ENCODE results near the gene IPO4. TPM values are rescaled to one million over a fixed set of nuclear protein-coding genes. Genes with fewer than 3 reads are reported as not detected.

IPO4 gene
- polyA plus RNA-seq, 5 donors = 20.2 to 37.0 (median 24.5) TPM

DNA sequence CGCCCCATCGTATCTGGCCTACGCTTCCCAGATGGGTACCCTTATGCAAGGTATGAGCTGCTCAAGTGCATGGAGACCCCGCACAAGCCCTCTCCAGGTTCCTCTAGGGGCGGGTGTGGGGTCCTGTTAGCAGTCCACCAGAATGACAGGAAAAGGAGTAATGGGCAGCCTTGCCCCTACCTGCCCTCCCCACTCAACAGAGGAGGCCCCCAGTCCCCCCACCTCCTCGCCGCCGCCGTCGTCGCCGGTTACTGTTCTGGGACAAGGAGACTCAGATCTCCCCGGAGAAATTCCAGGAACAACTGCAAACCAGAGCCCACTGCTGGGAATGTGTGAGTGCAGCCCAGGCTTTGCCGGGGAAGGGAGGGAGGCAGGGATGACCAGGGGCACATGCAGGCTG is 10.7 kb downstream of the IPO4 start:
- DNase-seq = no peak

DNA sequence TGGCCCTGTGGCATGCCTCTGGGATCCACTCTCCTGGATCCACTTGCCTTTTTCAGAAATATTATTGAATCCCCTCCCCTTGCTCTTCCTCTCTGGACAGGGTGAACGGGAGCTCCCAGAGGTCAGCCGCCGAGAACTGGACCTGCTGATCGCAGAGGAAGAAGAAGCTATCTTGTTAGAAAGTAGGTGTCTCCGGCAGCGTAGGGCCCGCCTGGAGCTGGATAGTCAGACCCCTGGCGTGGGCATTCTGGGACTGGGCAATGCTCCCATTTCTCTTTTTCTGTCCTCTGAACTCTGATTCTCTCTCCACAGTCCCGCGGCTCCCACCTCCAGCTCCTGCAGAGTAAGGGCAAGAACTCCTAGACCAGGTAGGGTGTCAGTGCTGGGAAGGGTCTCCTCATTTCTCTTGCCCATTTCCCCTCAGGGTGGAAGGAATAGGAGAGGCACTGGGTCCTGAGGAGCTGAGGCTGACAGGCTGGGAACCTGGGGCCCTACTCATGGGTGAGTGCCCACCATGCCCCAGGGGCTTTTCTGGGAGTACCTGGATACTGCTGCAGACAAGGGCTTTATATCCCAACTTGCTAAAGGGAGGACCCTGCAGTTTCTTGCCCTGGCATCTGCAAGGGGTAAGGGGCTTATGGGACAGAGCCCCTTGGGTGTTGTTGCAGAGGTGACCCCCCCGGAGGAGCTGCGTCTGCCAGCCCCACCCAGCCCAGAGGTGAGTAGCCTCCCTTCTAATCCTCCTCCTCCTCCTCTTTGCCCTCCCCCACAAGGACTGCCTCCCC is 11.4 kb downstream of the IPO4 start:
- no peak for DNase-seq

DNA sequence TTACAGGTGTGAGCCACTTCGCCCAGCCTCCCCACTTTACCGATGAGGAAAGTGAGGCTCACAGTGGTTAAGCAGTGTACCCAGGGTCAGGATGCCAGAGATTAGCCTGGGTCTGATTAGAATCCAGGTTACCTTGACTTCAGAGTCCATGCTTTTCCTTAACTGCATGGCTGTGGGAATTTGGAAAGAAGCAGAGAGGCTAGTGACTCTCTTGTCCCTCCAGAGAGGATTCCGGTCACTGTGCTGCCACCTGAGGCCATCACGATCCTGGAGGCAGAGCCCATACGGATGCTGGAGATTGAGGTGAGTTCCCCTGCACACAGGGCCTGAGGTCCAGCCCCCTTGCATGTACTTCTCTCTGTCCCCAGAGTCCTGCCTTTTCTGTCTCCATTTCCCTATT is 12.0 kb downstream of the IPO4 start:
- DNase-seq = no peak

DNA sequence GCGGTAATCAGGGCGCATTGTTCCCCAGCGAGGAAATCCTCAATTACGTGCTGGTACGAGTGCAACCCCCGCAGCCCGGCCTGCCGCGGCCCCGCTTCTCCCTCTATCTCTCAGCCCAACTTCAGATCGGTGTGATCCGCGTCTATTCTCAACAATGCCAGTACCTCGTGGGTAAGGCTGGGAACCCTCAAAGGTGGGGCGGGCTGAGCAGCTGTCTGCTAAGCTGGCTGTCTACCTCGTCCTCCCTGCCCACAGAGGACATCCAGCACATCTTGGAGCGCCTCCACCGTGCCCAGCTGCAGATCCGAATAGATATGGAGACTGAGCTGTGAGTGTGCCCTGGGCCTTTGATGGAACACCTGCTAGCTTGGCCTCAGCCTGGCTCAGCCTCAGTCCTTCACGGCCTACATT is 15.7 kb downstream of the IPO4 start:
- no peak for DNase-seq

DNA sequence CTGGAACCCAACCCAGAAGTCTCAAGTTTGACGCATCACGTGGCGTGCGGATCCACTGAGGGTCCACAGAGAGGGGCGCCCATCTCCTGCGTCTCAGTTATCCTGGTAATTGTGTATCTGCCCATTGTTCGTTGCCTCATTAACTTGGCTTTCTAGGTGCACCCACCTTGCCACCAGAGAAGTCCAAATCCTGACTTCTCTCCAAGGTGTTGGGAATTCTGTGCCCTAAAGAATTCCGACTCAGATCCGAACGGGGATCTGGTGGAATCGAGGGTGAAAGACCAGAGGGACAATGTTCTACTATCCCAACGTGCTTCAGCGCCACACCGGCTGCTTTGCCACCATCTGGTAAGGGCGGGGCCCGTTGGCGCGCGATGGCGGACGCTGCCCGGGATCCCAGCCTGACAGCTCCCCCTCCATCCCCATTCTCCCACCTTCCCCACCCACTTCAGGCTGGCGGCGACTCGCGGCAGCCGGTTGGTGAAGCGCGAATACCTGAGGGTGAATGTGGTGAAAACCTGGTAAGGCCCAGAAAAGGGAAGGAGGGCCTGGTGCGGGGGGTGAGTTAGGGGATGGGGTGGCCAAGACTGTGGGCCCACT is 16.3 kb downstream of the IPO4 start:
- no peak for DNase-seq

DNA sequence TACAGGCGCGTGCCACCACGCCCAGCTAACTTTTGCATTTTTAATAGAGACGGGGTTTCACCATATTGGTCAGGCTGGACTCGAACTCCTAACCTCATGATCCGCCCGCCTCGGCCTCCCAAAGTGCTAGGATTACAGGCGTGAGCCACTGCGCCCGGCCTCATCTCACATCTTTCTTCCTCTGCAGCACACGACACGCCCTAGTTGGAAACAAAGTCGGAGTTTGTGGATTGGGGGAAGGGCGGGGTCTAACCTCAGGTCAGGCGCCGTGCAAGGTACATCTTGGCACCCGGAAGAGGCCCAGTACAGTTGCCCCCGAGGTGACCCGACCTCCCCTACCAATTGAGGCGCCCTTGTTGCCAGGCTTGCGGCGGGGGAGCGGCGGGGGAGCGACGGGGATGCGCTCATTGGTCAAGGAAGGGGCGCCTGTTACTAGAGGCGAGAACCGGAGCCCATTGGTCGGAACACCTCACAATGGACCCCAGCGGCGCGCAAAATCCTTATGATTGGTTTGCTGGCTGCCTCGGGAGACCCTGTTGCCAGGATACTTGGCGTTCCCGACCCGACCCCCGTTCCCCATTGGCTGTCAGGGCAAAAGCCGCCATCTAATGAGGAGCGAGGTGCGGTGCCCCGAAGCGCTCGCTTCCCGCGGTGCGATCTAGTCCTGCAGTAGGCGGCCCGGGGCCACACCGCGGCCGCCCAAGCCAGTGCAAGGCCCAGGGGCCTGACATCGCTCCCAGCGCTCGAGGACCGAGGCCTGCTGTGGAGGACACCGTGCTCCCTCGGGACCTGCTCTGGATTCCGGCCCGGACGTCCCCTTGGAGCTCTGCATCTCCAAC is 17.0 kb downstream of the IPO4 start, which contains the start of gene REC8:
TSS of gene REC8 (plus strand) at position 659 of the 839 bp plus-strand sequence. CDS start 473 bp downstream, outside the sequence.
- peak; percentile 85 for DNase-seq

DNA sequence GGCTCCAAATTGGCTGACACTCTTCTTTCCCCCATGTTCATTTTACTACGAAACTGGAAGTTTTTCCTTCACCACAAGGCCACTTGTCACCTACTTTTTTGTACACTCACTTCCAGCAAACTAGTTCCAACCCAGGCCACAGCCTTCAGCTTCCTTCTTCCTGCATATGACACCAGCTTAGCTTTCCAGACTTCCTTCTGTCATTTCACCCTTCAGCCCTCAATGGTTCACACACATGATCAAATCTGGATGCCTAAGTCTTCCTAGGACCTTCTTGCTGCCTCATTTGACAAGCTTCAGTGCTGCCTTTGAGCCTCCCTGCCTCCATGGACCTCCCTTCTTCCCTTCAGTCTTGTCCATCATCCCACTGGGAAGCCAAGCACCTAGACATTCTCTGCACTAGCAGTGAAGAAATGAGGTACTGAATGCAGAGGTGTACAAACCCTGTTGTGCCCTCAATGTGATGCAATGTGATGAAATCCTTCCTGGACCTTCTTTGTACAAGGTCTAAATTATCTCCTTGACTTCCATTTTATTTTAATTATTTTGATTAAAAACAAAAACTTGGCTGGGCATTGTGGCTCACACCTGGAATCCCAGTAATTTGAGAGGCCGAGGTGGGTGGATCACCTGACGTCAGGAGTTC is 21.0 kb downstream of the IPO4 start:
- DNase-seq = no peak

DNA sequence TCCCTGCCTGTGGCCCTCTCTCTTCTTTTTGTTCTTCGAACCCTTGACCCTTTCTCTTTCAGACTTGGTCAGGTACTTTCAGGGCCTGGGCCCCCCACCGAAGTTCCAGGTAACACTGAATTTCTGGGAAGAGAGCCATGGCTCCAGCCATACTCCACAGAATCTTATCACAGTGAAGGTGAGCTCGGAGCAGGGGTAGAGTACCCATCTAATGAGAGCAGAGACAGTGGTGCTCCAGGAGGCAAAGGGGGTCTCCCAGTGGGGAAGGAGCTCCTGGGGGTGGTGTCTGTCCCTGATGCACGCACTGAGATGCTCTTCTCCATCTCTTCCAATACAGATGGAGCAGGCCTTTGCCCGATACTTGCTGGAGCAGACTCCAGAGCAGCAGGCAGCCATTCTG is 22.8 kb downstream of the IPO4 start:
- DNase-seq = no peak

DNA sequence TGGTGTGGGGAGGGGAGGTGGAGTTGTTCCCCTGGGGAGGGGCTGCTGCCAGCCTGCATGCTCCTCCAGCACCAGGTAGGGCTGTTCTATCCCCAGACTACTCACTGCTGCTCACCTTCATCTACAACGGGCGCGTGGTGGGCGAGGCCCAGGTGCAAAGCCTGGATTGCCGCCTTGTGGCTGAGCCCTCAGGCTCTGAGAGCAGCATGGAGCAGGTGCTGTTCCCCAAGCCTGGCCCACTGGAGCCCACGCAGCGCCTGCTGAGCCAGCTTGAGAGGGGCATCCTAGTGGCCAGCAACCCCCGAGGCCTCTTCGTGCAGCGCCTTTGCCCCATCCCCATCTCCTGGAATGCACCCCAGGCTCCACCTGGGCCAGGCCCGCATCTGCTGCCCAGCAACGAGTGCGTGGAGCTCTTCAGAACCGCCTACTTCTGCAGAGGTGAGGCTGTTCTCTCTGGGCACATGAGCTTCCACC is 24.1 kb downstream of the IPO4 start:
- no peak for DNase-seq

DNA sequence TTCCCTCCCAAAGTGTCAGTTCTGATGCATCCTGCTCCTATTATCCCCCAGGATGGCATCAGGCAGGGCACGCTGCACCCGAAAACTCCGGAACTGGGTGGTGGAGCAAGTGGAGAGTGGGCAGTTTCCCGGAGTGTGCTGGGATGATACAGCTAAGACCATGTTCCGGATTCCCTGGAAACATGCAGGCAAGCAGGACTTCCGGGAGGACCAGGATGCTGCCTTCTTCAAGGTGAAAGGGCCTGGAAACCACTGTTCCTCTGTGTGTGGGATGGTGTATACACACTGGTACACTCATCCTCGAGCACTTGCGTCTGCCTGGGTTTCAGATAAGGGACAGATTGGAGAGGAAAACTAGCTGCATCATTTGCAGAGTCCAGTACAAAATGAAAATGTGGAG is 26.5 kb downstream of the IPO4 start:
- no peak for DNase-seq

DNA sequence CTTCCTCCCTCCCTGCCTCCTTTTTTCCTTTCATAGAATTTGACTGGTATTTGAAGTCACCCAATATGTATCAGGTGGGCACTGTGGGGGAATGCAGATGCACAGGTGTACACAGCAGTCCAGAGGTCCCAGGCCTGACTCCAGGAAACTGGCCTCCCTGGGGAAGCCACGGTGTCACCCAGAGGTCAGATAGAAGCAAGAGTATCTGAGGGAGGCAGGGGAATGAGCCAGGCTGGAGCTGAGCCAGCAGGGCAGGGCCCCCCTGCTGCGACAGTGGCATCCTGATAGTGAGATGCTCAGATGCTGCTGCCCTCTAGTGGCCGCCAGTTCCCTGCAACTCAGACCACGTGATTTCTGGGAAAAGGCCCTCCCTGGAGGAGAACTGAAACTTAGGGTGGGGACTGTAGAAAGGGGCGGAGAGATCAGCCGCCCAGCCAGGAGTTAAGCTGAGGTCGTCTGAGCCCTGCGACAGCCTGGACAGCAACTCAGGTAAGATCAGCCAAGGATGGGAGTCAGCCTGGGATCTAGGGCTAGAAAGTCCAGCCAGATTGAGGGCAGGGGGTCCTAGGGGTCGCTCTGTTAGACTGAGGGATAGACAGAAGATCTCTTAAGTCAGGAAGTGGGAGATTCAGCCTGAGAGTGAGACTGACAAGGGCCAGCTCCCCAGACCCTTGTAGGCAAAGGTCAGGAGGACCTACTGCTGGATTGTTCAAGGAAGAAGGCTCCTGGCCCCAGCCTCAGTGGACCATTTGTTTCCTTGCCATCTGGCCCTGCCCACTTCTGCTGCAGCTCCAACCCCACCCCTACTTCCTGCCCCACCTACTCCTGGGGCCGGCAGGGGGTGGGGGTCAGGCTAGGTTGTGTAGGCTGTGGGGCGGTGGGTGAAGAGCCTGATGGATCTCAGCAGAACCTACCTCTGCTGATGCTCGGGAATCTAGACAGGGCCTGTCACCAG is 27.5 kb downstream of the IPO4 start, which contains the start of gene IRF9:
TSS of gene IRF9 (plus strand) at position 416 of the 955 bp plus-strand sequence. CDS start 880 bp downstream, outside the sequence.
- DNase-seq = peak; percentile 90 to 94

DNA sequence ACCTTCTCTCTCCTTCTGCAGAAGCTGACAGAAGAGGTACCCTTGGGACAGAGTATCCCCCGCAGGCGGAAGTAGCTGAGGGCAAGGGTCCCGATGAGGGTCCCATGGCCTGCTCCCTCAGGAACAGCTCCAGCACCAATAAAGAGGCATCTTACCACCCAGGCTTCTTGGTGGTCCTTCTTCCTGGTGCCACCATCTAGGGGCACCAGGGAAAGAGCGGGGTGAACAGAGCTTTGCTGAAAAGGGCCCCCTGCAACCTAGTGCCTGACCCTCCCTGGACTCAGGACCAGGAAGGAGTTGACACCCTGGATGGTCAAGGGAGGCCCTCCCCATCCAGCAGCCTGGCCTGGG is 28.1 kb downstream of the IPO4 start:
- DNase-seq = no peak

DNA sequence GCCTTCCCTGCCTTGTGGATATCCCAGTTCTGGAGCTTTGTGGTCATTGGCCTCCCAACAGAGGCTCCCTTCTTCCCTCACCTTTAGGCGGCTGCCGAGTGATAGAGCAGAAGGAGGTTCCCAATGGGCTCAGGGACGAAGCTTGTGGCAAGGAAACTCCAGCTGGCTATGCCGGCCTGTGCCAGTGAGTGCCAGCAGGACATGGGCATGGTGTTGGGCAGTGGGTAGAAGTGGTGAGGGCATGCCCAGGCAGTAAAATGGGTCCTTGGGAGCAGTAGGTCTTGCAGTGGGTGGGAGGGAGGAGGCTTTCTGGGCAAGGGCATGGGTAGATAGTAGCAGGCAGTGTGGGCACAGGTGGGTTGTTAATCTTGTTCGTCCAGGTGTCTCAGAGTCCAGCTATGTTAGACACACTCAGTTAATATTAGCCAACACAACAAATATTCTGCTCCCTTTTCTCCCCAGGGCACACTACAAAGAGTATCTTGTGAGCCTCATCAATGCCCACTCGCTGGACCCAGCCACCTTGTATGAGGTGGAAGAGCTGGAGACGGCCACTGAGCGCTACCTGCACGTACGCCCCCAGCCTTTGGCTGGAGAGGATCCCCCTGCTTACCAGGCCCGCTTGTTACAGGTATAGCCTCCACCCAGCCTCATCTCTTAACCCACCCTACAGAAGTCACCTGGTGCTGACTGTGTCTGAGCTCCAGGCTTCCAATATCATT is 28.7 kb downstream of the IPO4 start:
- DNase-seq = no peak

DNA sequence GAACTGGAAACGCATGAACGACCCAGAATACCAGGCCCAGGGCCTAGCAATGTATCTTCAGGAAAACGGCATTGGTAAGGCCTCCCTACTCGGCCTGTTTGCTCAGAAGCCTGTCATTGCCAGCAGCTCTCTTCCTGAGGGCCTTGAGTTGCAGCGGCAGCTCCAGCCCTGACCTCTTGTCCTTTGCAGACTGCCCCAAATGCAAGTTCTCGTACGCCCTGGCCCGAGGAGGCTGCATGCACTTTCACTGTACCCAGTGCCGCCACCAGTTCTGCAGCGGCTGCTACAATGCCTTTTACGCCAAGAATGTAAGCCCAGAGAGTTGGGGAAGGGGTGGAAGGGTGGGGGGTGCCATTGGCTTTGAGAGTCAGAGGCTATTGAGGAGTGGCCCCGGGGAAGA is 31.3 kb downstream of the IPO4 start:
- no peak for DNase-seq

DNA sequence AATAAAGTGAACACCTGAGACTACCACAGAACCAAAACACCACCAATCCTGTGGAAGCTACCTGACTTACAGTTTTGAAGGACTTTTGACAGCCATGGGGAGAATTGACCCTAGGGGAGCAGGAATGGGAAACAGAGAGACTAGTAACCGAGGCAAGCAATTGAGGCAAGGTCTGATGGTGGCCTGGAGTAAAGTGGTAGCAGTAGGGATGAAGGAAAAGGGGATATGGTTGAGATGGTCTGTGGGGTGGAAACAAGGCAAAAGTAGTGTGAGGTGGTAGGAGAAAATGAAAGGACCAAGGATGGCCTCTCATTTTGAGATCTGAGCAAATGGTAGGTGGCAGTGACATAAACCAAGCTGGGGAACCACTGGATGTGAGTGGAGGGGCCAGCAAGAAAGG is 31.8 kb downstream of the IPO4 start:
- no peak for DNase-seq

DNA sequence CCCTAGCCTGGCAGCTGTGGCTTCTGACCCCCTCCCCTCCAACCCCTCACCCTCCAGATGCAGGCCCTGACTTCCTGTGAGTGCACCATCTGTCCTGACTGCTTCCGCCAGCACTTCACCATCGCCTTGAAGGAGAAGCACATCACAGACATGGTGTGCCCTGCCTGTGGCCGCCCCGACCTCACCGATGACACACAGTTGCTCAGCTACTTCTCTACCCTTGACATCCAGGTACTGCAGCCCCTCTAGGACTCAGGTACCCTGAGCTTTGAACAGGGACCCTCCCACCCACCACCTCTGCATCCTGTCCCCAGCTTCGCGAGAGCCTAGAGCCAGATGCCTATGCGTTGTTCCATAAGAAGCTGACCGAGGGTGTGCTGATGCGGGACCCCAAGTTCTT is 33.5 kb downstream of the IPO4 start:
- no peak for DNase-seq

DNA sequence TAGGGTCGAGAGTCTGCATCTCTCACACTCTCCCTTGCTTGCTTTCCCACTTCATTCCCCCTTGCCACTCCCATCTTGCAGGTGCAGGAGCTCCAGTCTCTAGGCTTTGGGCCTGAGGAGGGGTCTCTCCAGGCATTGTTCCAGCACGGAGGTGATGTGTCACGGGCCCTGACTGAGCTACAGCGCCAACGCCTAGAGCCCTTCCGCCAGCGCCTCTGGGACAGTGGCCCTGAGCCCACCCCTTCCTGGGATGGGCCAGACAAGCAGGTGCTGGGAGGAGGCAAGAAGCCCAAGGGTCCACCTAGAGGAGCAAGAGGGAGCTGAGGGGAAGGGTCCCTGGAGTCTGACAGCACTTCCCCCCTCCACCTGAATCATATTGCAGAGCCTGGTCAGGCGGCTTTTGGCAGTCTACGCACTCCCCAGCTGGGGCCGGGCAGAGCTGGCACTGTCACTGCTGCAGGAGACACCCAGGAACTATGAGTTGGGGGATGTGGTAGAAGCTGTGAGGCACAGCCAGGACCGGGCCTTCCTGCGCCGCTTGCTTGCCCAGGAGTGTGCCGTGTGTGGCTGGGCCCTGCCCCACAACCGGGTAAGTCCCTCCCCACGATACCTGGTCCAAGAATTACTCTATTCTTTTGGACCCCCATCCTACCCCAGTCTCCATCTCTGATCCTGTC is 37.1 kb downstream of the IPO4 start:
- no peak for DNase-seq

DNA sequence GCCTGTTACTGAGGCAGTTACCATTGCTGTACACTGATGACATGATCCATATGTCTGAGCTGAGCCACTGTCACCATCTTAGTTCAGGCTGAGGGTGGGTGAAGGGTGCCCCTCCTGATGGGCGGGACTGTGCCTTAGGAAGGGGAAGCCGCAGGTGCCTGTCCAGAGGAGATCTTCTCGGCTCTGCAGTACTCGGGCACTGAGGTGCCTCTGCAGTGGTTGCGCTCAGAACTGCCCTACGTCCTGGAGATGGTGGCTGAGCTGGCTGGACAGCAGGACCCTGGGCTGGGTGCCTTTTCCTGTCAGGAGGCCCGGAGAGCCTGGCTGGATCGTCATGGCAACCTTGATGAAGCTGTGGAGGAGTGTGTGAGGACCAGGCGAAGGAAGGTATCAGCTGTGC is 37.6 kb downstream of the IPO4 start:
- DNase-seq = no peak

DNA sequence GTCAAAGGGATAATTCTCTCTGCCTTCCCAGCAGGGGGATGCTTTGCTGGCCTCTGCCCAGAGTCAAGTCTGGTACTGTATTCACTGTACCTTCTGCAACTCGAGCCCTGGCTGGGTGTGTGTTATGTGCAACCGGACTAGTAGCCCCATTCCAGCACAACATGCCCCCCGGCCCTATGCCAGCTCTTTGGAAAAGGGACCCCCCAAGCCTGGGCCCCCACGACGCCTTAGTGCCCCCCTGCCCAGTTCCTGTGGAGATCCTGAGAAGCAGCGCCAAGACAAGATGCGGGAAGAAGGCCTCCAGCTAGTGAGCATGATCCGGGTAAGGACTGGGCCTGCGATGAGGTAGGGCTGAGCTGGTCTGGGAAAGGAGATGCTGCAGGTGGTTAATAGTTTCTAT is 38.0 kb downstream of the IPO4 start:
- DNase-seq = no peak

Measured in right lung (tissue), 5 donors.